Measurements from ENCODE around the gene LRRC10B. TPM values are rescaled to one million over a fixed set of nuclear protein-coding genes. Genes with fewer than 3 reads are reported as not detected.

The LRRC10B gene
- total RNA-seq, 1 experiment from 2014 or later: not detected

GRCh38 chr11:61474013-61474643, 34.4 kb upstream of the LRRC10B start:
- CTCF ChIA-PET: interaction anchor here (0.6 to 2.1 kb wide), 3 partner anchors 43 to 165 kb away, joined by 4 to 6 read pairs (median 4); no protein-coding TSS in a partner anchor
- Mint-ChIP-seq H3K9me3 (ENCODE audit: low read depth, unreplicated experiment) (no peaks in the 10 kb centered on the region), H3K27ac (ENCODE audit: unreplicated experiment) (no peak overlapping the region), H3K36me3 (ENCODE audit: insufficient read depth, unreplicated experiment) (peaks cover 5% of the 10 kb centered on the region), H3K4me1 (ENCODE audit: low read depth, unreplicated experiment) (peaks cover 9% of the 10 kb centered on the region), H3K4me3 (ENCODE audit: low read depth, unreplicated experiment) (no peak overlapping the region), H3K27me3 (ENCODE audit: unreplicated experiment) (no peaks in the 10 kb centered on the region)
- no peak for TF ChIP-seq CTCF (IDR thresholded peaks at IDR 0.05; ENCODE audit: unreplicated experiment)
- intact Hi-C loops (cut with micrococcal nuclease; ENCODE audit: unreplicated experiment): no loop called here
- no peak for DNase-seq
- no TSS peak for BruUV-seq (replicated peaks)

DNA sequence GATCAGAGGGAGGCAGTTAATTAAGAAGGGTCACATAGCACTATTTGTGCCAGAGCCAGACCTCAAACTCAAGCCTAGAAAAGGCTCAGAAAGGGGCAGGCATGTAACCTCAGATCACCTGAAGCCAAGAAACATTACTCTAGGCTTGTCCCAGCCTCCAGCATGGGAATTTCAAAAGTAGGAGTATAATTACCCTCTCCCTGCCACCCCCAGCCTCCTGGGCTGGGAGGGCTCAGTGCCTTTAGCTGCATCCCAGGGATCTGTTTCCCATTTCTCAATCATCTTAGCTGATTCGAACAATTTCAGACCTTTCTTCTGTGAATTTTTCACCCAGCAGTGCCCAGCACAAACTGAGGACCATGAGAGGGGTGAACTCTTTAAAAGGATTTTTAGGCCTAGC, 33.1 kb upstream of the LRRC10B start:
- intact Hi-C loops (cut with micrococcal nuclease; ENCODE audit: unreplicated experiment): no loop called here
- H3K27ac Mint-ChIP-seq (ENCODE audit: unreplicated experiment): no peak overlapping the region
- H3K27me3 Mint-ChIP-seq (ENCODE audit: unreplicated experiment): no peaks in the 10 kb centered on the region
- no peak for DNase-seq
- H3K4me1 Mint-ChIP-seq (ENCODE audit: low read depth, unreplicated experiment): peaks cover 9% of the 10 kb centered on the region
- CTCF ChIA-PET: interaction anchor here (0.6 to 2.1 kb wide), 3 partner anchors 41 to 165 kb away, joined by 4 to 6 read pairs (median 4); no protein-coding TSS in a partner anchor
- H3K9me3 Mint-ChIP-seq (ENCODE audit: low read depth, unreplicated experiment): no peaks in the 10 kb centered on the region
- no TSS peak for BruUV-seq (replicated peaks)
- TF ChIP-seq CTCF (IDR thresholded peaks at IDR 0.05; ENCODE audit: unreplicated experiment): no peak
- peaks cover 5% of the 10 kb centered on the region for H3K36me3 Mint-ChIP-seq (ENCODE audit: insufficient read depth, unreplicated experiment)
- H3K4me3 Mint-ChIP-seq (ENCODE audit: low read depth, unreplicated experiment): no peak overlapping the region

- H3K27ac Mint-ChIP-seq (ENCODE audit: unreplicated experiment): no peak overlapping the region
- DNase-seq: no peak
- no peak for TF ChIP-seq CTCF (IDR thresholded peaks at IDR 0.05; ENCODE audit: unreplicated experiment)
- intact Hi-C loops (cut with micrococcal nuclease; ENCODE audit: unreplicated experiment): no loop called here
- no peaks in the 10 kb centered on the region for H3K9me3 Mint-ChIP-seq (ENCODE audit: low read depth, unreplicated experiment)
- peaks cover 17% of the 10 kb centered on the region for H3K4me1 Mint-ChIP-seq (ENCODE audit: low read depth, unreplicated experiment)
- no peaks in the 10 kb centered on the region for H3K36me3 Mint-ChIP-seq (ENCODE audit: insufficient read depth, unreplicated experiment)
- CTCF ChIA-PET: interaction anchor here (2.1 kb wide), 1 partner anchor 40 kb away, joined by 6 read pairs; no protein-coding TSS in a partner anchor
- H3K27me3 Mint-ChIP-seq (ENCODE audit: unreplicated experiment): no peaks in the 10 kb centered on the region
- no TSS peak for BruUV-seq (replicated peaks)
- no peak overlapping the region for H3K4me3 Mint-ChIP-seq (ENCODE audit: low read depth, unreplicated experiment)
These were observed 32.2 kb upstream of the LRRC10B start for GRCh38 chr11:61476371-61476770.

DNA sequence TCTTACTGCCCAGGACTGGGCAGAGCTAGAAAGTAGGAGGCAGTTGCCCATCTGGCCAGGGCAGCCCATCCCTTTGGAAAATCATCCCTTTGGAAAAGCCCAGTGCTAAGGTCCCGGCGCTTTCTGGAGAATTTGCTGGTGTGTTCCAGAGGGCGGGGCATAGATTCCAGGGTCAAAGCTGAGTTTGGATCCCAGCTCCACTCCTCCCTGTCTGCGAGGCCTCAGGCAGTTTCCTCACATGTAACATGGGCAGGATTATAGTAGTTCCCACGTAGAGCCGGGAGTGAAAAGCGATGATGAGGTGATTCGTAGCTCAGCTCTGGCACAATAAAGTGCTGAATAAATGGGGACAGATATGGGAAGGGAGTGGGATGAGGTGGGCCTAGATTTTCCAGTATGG, 31.4 kb upstream of the LRRC10B start:
- TF ChIP-seq CTCF (IDR thresholded peaks at IDR 0.05; ENCODE audit: unreplicated experiment): no peak
- Mint-ChIP-seq H3K27ac (ENCODE audit: unreplicated experiment) (no peak overlapping the region), H3K36me3 (ENCODE audit: insufficient read depth, unreplicated experiment) (no peaks in the 10 kb centered on the region), H3K27me3 (ENCODE audit: unreplicated experiment) (no peaks in the 10 kb centered on the region), H3K4me1 (ENCODE audit: low read depth, unreplicated experiment) (peaks cover 21% of the 10 kb centered on the region), H3K9me3 (ENCODE audit: low read depth, unreplicated experiment) (no peaks in the 10 kb centered on the region), H3K4me3 (ENCODE audit: low read depth, unreplicated experiment) (no peak overlapping the region)
- DNase-seq: no peak
- CTCF ChIA-PET: interaction anchor here (0.5 to 2.6 kb wide), 5 partner anchors 11 to 521 kb away, joined by 3 to 10 read pairs (median 3); no protein-coding TSS in a partner anchor
- intact Hi-C loops (cut with micrococcal nuclease; ENCODE audit: unreplicated experiment): loop anchor here (1.0 kb wide), 2 partner anchors 40 to 151 kb away; no protein-coding TSS in a partner anchor
- BruUV-seq (replicated peaks): no TSS peak
